HG02642 (cell line): ENCODE measurements around the gene PEX16.

Experiments used
- ATAC-seq: cut with Tn5 transposase; IDR thresholded peaks from one replicate; pipeline ENCODE4 v1.9.1; 2021; ENCODE audit warnings: mild to moderate bottlenecking; ENCODE audit not compliant: unreplicated experiment, poor library complexity

The PEX16 gene

GRCh38 chr11:45900916-45901617, 16.6 kb downstream of the PEX16 start:
- no peak for ATAC-seq

- peak; percentile 10 for ATAC-seq
Observed at GRCh38 chr11:45900175-45900800, 17.4 kb downstream of the PEX16 start.

- ATAC-seq: peak; percentile 68
Observed at GRCh38 chr11:45899448-45900174, 18.1 kb downstream of the PEX16 start.

- ATAC-seq: no peak
Observed at GRCh38 chr11:45899086-45899447, 18.6 kb downstream of the PEX16 start.

DNA sequence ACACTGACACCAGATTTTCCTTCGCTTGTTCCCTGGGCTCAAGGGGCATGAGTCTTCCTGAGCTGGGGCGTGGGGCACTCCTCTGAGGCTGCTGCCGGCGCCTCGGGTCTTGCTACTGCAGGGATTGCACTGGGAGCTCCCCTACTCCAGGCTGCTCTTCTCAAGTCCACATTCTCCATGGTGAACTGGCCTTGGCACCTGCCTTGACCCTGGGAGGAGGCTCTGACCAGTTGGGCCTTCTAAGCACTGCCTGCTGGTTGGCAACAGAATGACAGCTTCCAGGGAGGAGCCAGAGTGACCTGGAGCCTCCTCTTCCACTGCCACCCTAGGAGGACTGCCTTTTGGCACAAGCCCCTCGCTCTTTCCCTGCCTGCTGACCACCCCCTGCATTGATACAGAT, 20.1 kb downstream of the PEX16 start:
- no peak for ATAC-seq

- no peak for ATAC-seq
Observed at GRCh38 chr11:45896422-45896984, 21.2 kb downstream of the PEX16 start.

DNA sequence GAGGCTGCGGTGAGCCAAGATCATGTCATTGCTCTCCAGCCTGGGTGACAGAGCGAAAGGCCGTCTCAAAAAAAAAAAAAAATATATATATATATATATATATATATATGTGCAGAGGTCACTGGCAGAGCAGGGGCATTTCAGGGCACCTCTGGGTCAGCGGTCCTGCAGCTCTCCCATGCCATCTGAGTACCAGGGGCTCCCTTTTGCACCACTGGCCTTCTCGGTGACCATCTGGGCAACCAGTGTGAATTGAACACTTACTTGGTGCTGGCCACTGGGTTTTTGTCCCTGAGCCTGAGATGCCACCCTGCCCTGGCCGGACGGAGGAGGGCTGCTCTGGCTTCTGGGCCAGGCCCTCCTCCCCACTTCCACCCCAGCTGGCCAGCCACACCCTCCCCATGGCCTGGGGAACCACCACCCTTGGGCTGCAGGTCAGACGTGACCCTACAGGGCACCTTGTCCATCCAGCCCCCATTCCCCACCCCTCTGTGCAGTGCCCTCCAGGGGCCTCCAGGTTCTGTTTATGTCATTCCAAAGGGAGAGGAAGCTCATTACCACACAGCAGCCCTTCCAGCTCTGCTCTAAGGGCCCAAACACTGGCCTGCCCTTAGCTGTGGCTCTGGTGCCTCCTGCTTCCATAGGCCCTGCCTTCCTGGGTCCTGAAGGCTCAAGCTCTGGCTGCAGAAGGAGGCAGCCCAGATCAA, 22.0 kb downstream of the PEX16 start:
- no peak for ATAC-seq

DNA sequence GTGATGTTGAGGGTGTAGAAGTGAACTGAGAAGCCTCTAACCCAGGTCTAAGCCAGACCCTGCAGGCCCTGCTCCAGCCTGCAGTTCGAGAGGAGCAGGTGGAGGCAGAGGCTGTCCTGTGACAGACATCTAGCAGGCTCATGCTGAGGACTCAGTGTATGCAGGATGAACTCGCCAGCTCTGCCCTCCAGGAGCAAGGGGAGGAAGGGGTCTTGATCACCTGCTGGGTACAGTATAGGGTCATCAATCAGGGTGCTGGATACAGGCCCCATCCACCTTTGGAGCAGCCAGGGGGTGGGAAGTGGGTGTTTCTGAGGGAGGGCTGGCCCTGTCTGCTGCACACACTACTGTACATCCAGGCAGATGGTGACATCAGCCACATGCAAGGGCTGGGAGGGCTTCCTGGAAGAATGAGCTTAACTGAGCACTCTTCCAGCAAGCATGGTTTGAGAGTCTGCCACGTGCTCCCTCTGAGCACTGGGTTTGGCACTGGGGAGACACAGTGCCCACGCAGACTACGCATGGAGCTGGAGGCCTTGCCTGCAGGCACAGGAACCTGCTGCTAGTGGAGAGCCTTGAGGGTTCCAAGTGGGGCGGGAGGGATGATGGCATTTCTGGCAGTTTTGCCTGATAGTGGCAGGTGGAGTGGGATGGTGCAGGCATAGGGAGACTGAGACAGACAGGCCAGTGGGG, 23.0 kb downstream of the PEX16 start:
- no peak for ATAC-seq

DNA sequence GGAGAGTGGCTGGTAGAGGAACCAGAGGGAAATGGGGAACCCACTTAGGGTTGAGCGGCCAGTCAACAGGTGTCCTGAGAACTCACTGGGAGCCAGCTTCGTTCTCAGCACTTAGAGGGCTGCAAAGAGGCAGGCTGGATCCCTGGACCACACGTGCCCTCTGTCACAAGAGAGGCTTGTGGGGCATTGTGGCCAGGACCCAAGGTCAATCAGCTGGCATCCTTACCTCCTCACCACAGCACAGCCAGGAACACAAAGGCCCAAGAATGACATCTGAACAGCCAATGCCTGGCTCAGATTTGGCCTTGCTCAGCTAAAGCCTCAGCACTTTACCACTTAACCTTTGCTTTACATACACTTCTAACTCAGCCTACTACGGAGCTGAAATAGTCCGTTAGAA, 24.8 kb downstream of the PEX16 start:
- ATAC-seq: no peak

DNA sequence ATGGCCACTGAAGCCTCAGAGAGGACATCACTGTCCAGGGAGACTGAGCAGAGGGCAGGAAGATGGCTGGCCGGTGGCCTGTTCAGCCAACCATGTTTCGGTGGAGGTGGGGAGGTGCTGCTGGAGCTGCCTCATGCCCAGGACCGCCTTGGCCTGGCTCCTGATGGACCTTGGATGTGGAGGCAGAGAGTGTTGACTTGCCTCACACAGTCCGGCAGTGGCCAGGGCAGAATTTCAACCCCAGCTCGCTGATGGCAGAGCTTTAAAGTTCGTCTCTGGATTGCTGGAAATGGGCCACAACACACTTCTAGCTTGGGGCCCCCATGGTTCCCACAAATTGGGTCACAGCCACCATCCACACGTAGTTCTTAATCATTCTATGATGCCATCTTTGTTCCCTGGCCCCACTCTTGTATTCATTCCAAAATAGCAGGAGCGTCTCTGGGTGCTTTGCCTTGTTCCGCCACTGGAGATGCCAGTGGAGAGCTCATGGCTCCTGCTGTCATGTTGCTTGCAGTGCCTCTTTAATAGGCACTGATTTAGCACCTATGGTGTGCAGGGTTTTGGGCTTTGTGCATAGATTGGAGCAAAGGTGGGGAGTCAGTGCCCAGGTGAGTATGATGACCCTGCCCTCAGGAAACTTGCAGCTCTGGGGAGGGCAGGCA, 26.7 kb downstream of the PEX16 start:
- no peak for ATAC-seq

DNA sequence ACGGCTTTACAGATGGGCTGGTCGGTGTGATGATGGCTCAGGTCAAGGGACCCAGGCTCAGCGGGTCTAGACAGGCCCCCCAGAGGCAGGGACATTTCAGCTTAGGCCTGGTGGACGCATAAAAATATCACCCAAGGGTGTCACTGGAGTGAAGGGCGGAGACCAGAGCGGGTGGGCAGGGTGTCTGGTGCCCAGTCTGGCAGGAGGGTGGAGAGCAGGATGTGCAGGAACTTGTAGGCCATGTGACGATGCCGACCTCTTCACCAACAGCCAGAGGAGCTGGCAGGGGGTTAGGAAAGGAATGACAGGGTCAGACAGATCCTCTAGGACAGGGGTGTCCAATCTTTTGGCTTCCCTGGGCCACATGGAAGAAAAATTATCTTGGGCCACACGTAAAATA, 27.7 kb downstream of the PEX16 start:
- no peak for ATAC-seq

GRCh38 chr11:45889555-45889954, 28.1 kb downstream of the PEX16 start:
- ATAC-seq: no peak

GRCh38 chr11:45887587-45887986, 30.1 kb downstream of the PEX16 start:
- ATAC-seq: no peak

GRCh38 chr11:45886816-45887520, 30.7 kb downstream of the PEX16 start:
- ATAC-seq: no peak

DNA sequence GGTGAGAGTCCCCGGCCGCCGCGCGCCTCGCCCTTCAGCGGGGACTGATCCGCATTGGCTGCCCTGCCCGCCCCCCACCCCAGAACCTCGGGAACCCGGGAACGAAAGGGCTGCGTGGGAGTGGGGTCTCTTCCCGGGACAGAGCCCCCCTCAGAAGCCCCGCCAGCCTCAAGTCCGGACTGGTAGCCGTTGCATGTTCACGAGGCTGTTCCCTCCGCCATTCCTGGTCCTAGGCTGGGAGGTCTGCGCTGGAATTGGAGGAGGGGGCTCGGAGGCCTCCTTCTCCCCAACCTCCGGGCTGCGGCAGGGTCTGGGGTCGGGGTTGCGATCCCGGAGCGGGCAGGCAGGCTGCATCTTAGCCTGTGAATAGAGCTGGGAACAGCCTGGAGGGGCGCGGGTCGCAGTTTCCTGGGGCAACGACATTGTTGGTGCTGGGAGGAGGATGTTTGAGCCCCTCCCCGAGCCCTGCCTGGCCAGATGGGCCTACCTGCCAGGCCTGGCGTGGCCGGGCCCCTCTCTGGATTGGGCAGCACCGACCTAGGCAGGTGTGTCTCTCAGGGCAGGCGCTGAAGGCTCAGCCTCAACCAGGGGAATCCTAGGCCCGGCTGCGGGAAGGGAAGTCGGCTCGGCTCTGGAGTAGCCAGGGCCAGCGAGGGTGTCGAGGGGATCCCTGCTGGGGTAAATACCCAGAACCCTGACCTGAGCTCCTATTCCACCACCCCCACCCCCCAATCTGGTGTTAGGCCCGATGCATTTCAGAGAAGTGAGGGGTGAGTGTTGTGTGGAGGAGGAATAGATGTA, 31.6 kb downstream of the PEX16 start:
- no peak for ATAC-seq

DNA sequence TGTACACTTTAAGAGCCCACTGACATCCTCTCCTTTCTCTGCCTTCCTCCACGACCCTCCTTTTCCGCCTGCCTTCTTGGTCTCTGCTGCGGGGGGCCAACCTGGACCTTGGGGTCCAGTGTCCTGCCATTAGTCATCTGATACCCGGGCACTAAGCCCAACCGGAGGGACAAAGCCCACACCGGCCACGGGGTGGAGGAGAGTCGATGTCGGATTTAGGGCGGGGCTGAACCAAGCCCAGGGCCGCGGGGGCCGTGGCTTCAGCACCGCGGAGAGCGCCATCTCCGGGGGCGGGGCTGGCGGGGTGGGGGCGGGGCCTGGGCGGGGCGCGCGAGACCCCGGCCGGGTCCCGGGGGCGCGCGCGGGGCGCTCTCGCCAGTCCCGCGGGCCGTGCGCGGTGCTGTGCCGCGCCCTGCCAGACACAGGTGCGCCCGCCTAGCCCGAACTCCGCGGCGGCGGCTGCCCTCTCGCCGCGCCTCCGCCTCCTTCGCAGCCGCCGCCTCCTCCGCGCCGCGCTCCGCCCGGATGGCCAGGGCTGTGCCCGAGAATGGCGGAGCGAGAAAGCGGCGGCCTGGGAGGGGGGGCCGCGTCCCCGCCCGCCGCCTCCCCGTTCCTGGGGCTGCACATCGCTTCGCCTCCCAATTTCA, 32.3 kb downstream of the PEX16 start, which contains the start of gene MAPK8IP1:
Gene MAPK8IP1 (plus strand): TSS at position 378 of the 647 bp plus-strand sequence. CDS start 170 bp downstream, at position 548.
- peak; percentile 65 for ATAC-seq

- no peak for ATAC-seq
Observed at GRCh38 chr11:45884596-45885185, 33.0 kb downstream of the PEX16 start.
